ENCODE results near the gene LINS1.

The LINS1 gene

DNA sequence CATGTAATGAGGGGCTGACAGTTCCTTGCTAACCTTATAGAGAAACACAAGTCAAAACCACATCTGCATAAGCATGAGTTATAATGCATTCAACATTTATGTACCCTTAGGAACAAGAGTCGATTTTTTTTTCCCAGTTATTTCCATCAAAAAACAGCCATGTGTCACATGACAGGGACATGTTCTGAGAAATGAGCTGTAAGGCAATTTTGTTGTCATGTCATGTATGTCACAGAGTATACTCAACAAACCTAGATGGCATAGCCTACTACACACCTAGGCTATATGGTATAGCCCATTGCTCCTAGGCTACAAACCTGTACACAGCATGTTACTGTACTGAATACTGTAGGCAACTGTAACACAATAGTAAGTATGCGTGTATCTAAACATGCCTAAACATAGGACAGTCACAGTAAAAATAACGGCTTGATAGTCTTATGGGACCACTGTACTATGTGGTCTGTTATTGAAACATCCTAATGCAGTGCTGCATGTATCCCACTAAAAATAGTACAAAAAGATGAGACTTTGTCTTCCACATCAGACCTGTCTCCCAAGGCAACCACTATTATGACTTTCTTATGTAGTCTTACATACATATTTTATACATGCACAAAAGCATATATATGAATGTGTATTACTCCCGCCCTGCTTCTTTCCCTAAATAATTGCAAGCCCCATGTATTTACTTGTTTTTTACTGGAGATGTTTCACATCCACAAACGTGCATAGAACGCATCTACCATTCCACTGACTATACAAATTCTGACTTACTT lies 34.9 kb downstream of the LINS1 start:
- no peak for DNase-seq (ENCODE audit: low read depth in 1 of 2, low spot score in 1 of 2)
- TF ChIP-seq JUND (IDR thresholded peaks at IDR 0.05; ENCODE audit: low read depth) = no peak
- in situ Hi-C loops (cut with HindIII; ENCODE audit: low pct_unique_long_range_greater_than_20kb, low sequenced_read_pairs) = no loop called here

DNA sequence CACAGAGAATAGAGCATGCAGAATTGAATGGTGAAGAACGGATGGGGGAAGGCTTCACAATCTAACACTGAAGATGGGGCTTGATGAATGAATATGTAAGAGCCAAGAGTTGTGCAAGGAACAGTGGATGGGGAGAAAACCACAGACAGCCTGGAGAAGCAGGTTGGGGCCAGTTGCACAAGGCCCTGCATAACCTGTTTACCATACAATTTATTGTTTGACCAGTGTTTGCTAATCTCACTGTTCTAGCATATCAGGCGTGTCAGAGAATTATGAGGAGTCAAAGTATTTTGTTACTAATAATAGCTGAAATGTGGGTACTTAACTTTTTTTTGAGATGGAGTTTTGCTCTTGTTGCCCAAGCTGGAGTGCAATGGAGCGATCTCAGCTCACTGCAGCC lies 36.4 kb downstream of the LINS1 start:
- TF ChIP-seq JUND (IDR thresholded peaks at IDR 0.05; ENCODE audit: low read depth) = no peak
- peak in 1 of 2 experiments; percentile 63 for DNase-seq (ENCODE audit: low read depth in 1 of 2, low spot score in 1 of 2)
- in situ Hi-C loops (cut with HindIII; ENCODE audit: low pct_unique_long_range_greater_than_20kb, low sequenced_read_pairs) = no loop called here

DNA sequence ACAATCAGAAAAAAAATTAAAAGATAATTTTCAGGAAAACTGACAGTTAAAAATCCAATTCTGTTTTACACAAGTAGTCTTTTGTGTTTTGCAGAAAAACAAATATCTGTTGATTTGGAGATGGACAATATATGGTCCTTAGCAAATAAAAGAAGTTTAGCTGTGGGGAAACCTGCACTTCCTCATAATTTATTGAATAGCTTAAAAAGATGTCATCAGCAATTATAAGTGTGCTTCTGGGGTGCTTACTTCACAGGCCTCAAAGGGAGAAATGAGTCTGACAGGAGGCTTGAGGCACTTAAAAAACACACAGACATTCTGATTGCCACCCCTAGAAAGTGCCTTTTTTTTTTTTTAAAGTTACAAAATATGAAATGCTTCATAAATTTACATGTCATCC lies 41.7 kb downstream of the LINS1 start:
- in situ Hi-C loops (cut with HindIII; ENCODE audit: low pct_unique_long_range_greater_than_20kb, low sequenced_read_pairs) = no loop called here
- no peak for TF ChIP-seq JUND (IDR thresholded peaks at IDR 0.05; ENCODE audit: low read depth)
- DNase-seq (ENCODE audit: low read depth in 1 of 2, low spot score in 1 of 2) = no peak

DNA sequence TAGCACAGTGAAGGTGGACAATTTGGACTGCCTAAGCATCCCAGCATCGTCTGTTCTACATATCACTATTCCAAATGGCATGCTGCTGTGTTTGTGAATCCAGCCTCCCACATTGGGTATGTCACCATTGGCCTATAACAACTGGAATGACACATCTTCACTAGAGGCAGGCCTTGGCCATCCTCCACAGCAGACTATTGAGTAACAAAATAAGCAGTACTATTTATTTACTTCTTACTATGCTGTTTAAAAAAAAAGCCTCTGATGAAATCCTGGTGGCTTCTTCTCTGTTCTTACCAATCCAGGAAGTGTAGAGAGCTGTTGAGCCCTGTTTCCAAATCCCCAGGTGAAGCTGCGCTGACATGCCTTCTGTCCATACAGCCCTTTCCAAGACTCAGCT lies 42.7 kb downstream of the LINS1 start:
- no peak for TF ChIP-seq JUND (IDR thresholded peaks at IDR 0.05; ENCODE audit: low read depth)
- in situ Hi-C loops (cut with HindIII; ENCODE audit: low pct_unique_long_range_greater_than_20kb, low sequenced_read_pairs) = no loop called here
- peak in 1 of 2 experiments; percentile 10 for DNase-seq (ENCODE audit: low read depth in 1 of 2, low spot score in 1 of 2)

DNA sequence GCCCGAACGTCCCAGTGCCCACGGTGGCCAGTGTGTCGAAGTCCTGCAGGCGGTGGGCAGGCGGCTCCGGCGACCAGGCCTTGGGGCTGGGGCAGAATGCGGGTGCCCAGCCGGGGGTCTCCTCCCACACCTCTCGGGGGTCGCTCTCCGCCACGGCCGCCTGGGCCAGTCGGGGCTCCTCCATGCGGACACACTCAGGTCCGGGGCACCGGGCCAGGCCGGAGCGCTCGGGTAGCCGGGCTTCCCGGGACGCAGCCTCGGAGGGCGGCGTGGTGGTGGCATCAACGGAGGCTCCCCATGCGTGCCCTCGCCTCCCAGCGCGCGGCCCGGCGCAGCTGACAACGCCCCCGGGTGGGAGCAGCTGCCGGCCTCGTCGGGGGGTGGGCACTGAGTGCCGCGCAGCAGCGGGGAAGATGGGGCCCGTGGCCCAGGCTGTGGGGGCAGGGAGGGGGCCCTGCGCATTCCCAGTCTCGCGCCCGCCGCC lies 43.2 kb downstream of the LINS1 start:
- in situ Hi-C loops (cut with HindIII; ENCODE audit: low pct_unique_long_range_greater_than_20kb, low sequenced_read_pairs) = no loop called here
- no peak for TF ChIP-seq JUND (IDR thresholded peaks at IDR 0.05; ENCODE audit: low read depth)
- DNase-seq (ENCODE audit: low read depth in 1 of 2, low spot score in 1 of 2) = no peak

DNA sequence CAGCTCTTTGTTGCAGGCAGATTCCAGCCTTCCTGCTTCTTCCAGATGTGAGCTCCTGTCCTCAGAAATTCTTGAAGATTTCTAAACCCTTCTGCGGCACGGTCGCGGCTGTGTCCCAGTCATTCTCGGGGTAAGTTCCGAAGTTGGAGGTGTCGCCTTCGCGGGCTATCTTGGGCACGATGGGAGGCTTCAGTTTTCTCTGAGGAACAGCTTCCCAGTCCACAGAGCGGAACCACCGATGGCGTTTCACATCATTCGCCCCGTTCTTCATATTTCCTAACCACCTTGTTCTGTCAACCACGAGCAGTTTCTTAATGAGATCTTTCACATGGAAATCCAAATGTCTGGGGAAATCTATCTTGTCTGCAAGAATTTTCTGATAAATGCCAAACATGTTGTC lies 48.5 kb downstream of the LINS1 start:
- in situ Hi-C loops (cut with HindIII; ENCODE audit: low pct_unique_long_range_greater_than_20kb, low sequenced_read_pairs) = no loop called here
- no peak for TF ChIP-seq JUND (IDR thresholded peaks at IDR 0.05; ENCODE audit: low read depth)
- DNase-seq (ENCODE audit: low read depth in 1 of 2, low spot score in 1 of 2) = no peak

DNA sequence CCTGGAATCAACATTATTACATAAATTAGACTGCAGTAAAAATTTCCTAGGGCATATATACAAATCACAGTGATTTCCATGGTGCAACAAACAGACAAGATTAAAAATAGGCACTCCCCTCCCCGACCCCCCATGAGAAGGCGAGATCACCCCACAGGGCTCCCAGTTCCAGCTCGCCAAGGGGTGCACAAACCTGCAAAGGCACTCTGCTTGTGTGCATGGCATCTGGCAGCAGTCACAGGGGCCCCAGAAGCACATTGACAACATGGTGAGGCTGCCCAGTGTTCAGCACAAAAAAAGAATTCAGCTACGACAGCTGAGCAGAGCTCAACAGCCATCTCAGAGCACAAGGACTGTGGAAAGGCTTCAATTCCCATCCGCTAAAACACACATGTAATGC lies 54.0 kb downstream of the LINS1 start:
- DNase-seq (ENCODE audit: low read depth in 1 of 2, low spot score in 1 of 2) = no peak
- no peak for TF ChIP-seq JUND (IDR thresholded peaks at IDR 0.05; ENCODE audit: low read depth)
- in situ Hi-C loops (cut with HindIII; ENCODE audit: low pct_unique_long_range_greater_than_20kb, low sequenced_read_pairs) = no loop called here

DNA sequence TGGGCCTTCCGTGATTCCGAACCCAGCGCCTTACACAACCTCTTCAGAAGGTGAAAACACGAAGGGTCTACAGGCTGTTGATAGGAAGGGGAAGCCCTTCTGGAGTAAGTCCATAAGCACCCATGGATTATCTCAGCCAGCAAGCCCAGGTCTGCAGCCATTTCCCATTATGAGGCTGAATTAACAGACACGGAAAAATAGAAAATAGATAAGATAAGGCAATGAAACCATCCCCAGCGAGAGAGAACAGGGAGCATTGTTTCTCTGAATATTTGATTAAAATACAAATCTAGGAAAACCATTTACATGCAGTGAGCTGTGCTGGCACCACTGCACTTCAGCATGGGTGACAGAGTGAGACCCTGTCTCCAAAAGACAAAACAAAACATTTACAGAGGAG lies 57.0 kb downstream of the LINS1 start:
- no peak for DNase-seq (ENCODE audit: low read depth in 1 of 2, low spot score in 1 of 2)
- in situ Hi-C loops (cut with HindIII; ENCODE audit: low pct_unique_long_range_greater_than_20kb, low sequenced_read_pairs) = no loop called here
- no peak for TF ChIP-seq JUND (IDR thresholded peaks at IDR 0.05; ENCODE audit: low read depth)

DNA sequence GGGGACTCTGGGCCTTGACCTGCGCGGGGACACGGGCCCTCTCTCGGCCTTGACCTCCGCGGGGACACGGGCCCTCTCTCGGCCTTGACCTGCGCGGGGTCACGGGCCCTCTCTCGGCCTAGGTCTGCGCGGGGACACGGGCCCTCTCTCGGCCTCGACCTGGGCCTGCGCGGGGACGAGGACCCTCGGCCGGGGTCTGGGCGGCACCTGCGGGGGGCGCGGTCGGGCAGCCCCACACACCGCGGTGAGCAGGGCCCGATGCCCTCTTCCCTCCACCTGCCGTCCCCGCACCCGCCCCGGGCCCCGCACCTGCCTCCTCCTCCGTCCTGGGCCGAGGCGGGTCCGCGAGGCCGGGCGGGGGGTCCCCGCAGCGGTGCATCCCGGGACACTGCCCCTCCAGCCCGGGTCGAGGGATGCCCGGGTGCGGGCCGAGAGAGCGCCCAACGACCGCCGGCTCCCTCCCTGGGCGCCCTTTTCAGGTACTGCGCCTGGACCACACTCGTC lies 57.6 kb downstream of the LINS1 start:
- no peak for DNase-seq (ENCODE audit: low read depth in 1 of 2, low spot score in 1 of 2)
- no peak for TF ChIP-seq JUND (IDR thresholded peaks at IDR 0.05; ENCODE audit: low read depth)
- in situ Hi-C loops (cut with HindIII; ENCODE audit: low pct_unique_long_range_greater_than_20kb, low sequenced_read_pairs) = no loop called here

DNA sequence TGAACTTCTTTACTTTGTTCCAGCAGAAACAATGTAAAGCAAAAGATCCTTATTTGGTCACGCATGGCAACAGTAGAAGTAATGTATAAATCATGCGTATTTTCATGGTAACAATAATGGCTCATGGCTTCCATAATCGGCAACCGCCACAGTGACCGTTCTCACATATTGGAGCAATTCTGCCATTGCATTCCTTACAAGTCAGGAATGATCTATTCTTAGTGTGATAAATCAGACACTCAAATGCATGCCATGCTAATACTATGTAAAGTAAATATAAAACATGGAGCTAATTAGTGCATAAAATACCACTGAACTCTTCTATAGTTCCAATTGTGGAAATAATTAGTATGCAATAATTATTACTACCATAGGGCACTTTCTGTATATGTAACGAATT lies 59.7 kb downstream of the LINS1 start:
- in situ Hi-C loops (cut with HindIII; ENCODE audit: low pct_unique_long_range_greater_than_20kb, low sequenced_read_pairs) = no loop called here
- DNase-seq (ENCODE audit: low read depth in 1 of 2, low spot score in 1 of 2) = no peak
- no peak for TF ChIP-seq JUND (IDR thresholded peaks at IDR 0.05; ENCODE audit: low read depth)

DNA sequence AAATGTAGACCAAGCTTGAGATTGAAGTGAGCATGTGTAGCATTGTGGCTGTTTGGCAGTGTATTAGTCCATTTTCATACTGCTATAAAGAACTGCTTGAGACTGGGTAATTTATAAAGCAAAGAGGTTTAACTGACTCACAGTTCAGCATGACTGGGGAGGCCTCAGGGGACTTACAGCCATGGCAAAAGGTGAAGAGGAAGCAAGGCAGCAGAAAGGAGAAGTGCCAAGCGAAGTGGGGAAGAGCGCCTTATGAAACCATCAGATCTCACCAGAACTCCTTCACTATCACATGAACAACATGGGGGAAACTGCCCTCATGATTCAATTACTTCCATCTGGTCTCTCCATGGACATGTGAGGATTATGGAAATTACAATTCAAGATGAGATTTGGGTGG lies 64.7 kb downstream of the LINS1 start:
- in situ Hi-C loops (cut with HindIII; ENCODE audit: low pct_unique_long_range_greater_than_20kb, low sequenced_read_pairs) = no loop called here
- TF ChIP-seq JUND (IDR thresholded peaks at IDR 0.05; ENCODE audit: low read depth) = no peak
- DNase-seq (ENCODE audit: low read depth in 1 of 2, low spot score in 1 of 2) = no peak

DNA sequence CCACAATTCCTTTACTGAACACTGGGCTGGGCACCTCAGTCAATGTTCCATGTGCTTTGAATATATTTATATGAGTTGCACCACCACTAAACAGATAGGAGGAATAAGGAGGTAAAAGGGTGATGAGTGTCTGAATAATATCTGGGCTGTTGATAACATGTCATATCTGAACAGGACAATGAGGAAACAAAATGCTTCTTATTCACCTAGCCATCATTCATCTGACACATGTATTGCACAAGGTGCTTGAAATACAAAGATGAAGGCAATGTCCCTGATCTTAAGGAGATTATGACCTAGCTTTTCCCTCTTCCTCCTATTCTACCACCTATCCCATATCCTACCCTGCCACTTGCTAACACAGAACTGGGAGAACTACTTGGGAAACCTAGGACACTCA lies 65.3 kb downstream of the LINS1 start:
- in situ Hi-C loops (cut with HindIII; ENCODE audit: low pct_unique_long_range_greater_than_20kb, low sequenced_read_pairs) = no loop called here
- TF ChIP-seq JUND (IDR thresholded peaks at IDR 0.05; ENCODE audit: low read depth) = no peak
- no peak for DNase-seq (ENCODE audit: low read depth in 1 of 2, low spot score in 1 of 2)

DNA sequence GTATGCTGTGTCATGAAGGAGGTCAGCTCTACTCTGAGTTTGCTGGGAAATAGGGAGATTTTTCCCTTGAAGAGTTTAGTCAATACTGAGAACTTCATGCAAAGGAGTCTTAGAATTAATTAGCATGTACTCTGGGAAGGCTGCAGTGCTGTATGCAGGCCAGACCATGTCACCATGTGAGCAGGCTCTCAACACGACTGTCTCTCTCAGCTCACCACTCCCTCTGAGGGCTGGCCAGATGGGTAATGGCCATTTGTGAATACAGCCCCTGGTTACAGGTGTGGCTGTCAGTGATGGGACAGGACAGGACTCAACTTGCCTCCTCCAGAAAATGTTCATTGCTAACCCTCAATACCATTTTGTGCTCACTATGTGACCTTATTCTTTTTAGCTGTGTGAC lies 68.1 kb downstream of the LINS1 start:
- in situ Hi-C loops (cut with HindIII; ENCODE audit: low pct_unique_long_range_greater_than_20kb, low sequenced_read_pairs) = no loop called here
- no peak for TF ChIP-seq JUND (IDR thresholded peaks at IDR 0.05; ENCODE audit: low read depth)
- DNase-seq (ENCODE audit: low read depth in 1 of 2, low spot score in 1 of 2) = no peak

Data from T47D (cell line).